Gastroesophageal sphincter (tissue), 4 donors: ENCODE measurements around the gene HCFC1. TPM values are rescaled to one million over a fixed set of nuclear protein-coding genes. Genes with fewer than 3 reads are reported as not detected.

Experiments used
- ATAC-seq: fragments of 150-250 bp; one replicate; pipeline ENCODE4 v1.9.1; 2016; ENCODE audit warnings: mild to moderate bottlenecking, moderate library complexity
- H3K27ac ChIP-seq, 4 donors: fragments of 200-600 bp; sonication (generic) in 3 of 4; 1 replicate in 3 of 4; 2 replicates in 1 of 4; pipeline ENCODE4 v1.5.1; 2016 to 2019
- H3K27me3 ChIP-seq: fragments of 200-600 bp; sonication (generic); one replicate; pipeline ENCODE4 v1.5.1; 2019
- H3K36me3 ChIP-seq, 2 donors: fragments of 200-600 bp; sonication (generic); one replicate each; pipeline ENCODE4 v1.5.1; 2019; ENCODE audit warnings: control low read depth in 1 of 2
- H3K4me1 ChIP-seq, 3 donors: fragments of 200-600 bp; sonication (generic); 1 replicate in 2 of 3; 2 replicates in 1 of 3; pipeline ENCODE4 v1.5.1; 2016 to 2019; ENCODE audit warnings: control low read depth in 2 of 3
- H3K4me3 ChIP-seq, 2 donors: fragments of 200-600 bp; sonication (generic); one replicate each; pipeline ENCODE4 v1.5.1; 2019; ENCODE audit warnings: mild to moderate bottlenecking in 1 of 2, moderate library complexity in 1 of 2
- H3K9me3 ChIP-seq, 3 donors: fragments of 200-600 bp; sonication (generic); one replicate each; pipeline ENCODE4 v1.5.1; 2017 to 2019; ENCODE audit warnings: control low read depth in 2 of 3
- EP300 ChIP-seq: sonication (generic); formaldehyde crosslinking; IDR thresholded peaks from one replicate; pipeline ENCODE4 v1.6.1; 2017; ENCODE audit warnings: antibody characterized with exemption, mild to moderate bottlenecking
- POLR2A ChIP-seq, 2 donors: fragments of 450-650 bp; IDR thresholded peaks; one replicate each; pipeline ENCODE4 v1.6.1; 2017; ENCODE audit warnings: antibody characterized with exemption in 2 of 2, mild to moderate bottlenecking in 2 of 2, moderate library complexity in 1 of 2
- POLR2AphosphoS5 ChIP-seq: sonication (generic); formaldehyde crosslinking; IDR thresholded peaks from one replicate; pipeline ENCODE4 v1.6.1; 2017; ENCODE audit warnings: antibody characterized with exemption
- WGBS, 2 donors: methylation state at CpG; one replicate each; pipeline ENCODE4 v1.1.5; 2018; ENCODE audit warnings: low coverage in 1 of 2; 5-methylcytosine and 5-hydroxymethylcytosine counted together
- total RNA-seq, 4 donors: library from RNA; depleted of rRNA; stranded (reverse); fragments of >200 nt; gene quantifications; one replicate each; pipeline ENCODE4 v1.1.0, GENCODE V29; 2016
- TF ChIP-seq, protein P1 (sequence below), 4 experiments: fragments of 200-600 bp in 2 of 4; fragments of 450-650 bp in 2 of 4; sonication (generic) in 1 of 4; IDR thresholded peaks; one replicate each; pipeline ENCODE4 v1.5.1; 2017 to 2019; ENCODE audit warnings: antibody characterized with exemption in 4 of 4, mild to moderate bottlenecking in 2 of 4, moderate library complexity in 2 of 4

Gene HCFC1
- total RNA-seq, 4 donors from 2014 or later: 32.9 to 94.4 (median 43.1) TPM

DNA sequence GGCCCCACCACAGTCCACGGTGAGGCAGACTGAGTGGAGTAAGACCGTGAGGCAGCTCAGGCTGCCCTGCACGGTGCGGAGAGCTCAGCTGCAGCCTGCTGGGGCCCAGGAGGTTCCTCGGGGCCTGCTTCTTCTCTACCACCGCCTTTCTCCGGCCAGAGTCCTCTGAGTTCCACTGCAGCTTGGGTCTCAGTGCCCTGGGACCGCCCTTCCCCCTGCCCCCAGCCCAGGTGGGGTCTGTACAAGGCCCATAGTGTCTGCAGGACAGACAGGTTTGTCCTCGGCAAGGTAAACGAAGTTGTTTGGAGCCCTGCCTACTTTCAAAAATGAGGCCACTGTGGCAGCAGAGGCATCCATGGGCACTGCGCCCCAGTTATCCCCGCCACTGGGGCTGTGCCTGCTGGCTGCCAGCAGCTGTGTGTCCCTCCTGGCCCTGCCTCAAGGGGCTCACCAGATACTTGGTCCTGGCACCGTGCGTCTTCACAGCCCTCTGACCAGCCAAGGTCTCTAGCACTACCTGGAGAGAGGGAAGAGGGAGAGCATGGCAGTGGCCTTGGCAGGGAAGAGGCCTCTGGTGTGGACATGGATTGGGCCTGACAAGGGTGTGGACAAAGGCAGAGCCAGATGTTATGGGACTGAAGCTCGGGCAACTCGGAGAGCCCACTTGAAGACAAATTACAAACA, 44.1 kb upstream of the HCFC1 start:
- H3K4me1 ChIP-seq: peaks cover 0 to 29% (median 3%) of the 10 kb centered on the region in 3 donors
- no peak for TF ChIP-seq POLR2A (IDR thresholded peaks at IDR 0.05)
- TF ChIP-seq POLR2AphosphoS5: no peak
- TF ChIP-seq, protein P1, sequence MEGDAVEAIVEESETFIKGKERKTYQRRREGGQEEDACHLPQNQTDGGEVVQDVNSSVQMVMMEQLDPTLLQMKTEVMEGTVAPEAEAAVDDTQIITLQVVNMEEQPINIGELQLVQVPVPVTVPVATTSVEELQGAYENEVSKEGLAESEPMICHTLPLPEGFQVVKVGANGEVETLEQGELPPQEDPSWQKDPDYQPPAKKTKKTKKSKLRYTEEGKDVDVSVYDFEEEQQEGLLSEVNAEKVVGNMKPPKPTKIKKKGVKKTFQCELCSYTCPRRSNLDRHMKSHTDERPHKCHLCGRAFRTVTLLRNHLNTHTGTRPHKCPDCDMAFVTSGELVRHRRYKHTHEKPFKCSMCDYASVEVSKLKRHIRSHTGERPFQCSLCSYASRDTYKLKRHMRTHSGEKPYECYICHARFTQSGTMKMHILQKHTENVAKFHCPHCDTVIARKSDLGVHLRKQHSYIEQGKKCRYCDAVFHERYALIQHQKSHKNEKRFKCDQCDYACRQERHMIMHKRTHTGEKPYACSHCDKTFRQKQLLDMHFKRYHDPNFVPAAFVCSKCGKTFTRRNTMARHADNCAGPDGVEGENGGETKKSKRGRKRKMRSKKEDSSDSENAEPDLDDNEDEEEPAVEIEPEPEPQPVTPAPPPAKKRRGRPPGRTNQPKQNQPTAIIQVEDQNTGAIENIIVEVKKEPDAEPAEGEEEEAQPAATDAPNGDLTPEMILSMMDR (IDR thresholded peaks at IDR 0.05): no peak
- TF ChIP-seq EP300: no peak
- no peak overlapping the region for H3K4me3 ChIP-seq
- H3K9me3 ChIP-seq: no peaks in the 10 kb centered on the region
- ATAC-seq: no peak
- no peaks in the 10 kb centered on the region for H3K27me3 ChIP-seq
- peaks cover 0 to 40% of the 10 kb centered on the region in 2 donors for H3K36me3 ChIP-seq
- WGBS, 2 donors: 58% methylated on average over 3 of the region's 16 CpGs; no CpG with 5 or more reads in 1 of the 2 donors
- H3K27ac ChIP-seq: no peak overlapping the region

DNA sequence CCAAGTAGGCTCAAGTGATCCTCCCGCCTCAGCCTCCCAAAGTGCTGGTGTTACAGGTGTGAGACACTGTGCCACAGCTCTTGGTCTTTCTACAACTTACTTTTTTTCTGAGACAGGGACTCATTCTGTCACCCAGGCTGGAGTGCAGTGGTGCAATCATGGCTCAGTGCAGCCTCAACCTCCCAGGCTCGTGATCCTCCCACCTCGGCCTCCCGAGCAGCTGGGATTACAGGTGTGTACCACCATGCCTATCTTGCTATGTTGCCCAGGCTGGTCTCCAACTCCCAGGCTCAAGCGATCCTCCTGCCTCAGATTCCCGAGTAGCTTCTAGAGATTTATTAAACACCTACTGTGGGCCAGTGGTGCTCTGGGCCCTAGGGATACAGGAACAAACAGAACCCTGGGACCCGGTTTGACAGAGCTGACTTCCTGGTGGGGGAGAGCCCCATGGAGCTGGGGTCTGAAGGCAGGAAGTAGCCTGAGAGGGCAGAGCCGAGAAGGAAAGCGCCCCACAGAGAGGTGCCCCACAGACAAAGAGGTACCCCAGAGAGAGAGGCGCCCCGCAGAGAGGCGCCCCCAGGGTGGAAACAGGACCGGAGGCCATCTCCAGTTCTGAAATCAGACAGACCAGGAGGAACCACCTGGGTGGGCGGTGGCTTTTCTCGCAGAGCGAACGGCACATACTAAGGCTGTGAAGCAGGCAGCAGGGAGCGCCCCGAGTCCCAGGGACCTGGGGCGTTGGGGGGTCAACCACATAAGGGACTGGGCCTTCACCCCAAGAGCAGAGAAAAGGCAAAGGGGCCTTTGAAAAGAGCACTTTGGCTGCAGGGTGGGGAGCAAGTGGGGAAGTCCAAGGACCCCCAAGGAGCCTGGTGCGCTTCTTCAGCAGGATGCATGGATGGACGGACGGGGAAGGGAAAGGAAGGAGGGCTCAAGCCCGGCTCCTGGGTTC, 43.1 kb upstream of the HCFC1 start:
- ATAC-seq: no peak
- TF ChIP-seq POLR2AphosphoS5 (no peak), POLR2A (IDR thresholded peaks at IDR 0.05) (no peak), EP300 (no peak)
- TF ChIP-seq, protein P1 (IDR thresholded peaks at IDR 0.05): no peak
- peaks cover 0 to 42% of the 10 kb centered on the region in 2 donors for H3K36me3 ChIP-seq
- H3K27me3 ChIP-seq: no peaks in the 10 kb centered on the region
- 80 to 90% methylated on average over 3 to 4 of the region's 24 CpGs for WGBS, 2 donors
- no peak overlapping the region for H3K4me3 ChIP-seq
- no peaks in the 10 kb centered on the region for H3K9me3 ChIP-seq
- peaks cover 0 to 22% (median 0%) of the 10 kb centered on the region in 3 donors for H3K4me1 ChIP-seq
- H3K27ac ChIP-seq: no peak overlapping the region

DNA sequence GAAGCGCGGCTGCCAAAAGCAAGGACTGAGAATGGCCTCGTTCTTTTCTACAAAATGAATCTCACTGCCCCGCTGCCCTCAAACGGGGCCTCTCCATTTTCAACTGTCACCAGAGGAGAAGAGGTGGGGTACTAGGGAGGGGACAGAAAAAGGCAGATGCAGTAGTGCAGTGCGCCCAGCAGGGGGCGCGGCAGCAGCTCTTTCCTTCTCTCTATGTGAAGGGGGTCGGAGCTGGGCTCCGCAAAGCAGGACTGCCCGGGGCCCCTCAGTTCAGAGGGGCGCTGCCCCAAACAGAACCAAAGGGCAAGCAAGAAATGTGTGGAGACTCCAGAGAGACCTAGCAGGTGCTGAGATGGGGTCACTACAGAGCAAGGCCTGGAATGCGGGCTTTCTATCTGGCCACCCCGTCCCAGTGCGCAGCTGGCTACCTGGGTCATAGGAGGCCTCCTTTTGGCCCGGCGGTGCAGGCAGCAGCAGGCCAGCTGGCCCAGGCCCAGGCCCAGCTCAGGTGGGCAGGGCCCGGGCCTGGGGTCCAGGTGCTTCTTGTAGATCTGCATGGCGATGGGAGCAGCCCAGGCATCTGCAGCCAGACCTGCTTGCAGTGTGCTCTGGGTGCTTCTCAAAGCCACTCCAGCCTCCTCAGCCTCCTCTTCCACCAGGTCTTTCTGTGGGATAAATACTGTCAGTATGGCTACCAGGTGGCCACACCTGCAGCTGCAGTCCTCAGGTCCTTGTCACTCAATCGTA, 42.2 kb upstream of the HCFC1 start:
- ATAC-seq: peak; percentile 51
- Histone ChIP-seq H3K4me1 (peaks cover 0 to 18% (median 0%) of the 10 kb centered on the region in 3 donors), H3K4me3 (no peak overlapping the region), H3K9me3 (no peaks in the 10 kb centered on the region), H3K36me3 (peaks cover 0 to 42% of the 10 kb centered on the region in 2 donors), H3K27ac (no peak overlapping the region), H3K27me3 (no peaks in the 10 kb centered on the region)
- no peak for TF ChIP-seq POLR2AphosphoS5
- TF ChIP-seq, protein P1 (IDR thresholded peaks at IDR 0.05): peak in 3 of 4 experiments; percentile 80 to 91 (median 86)
- no CpG with 5 or more reads among the region's 20 CpGs for WGBS, 2 donors

DNA sequence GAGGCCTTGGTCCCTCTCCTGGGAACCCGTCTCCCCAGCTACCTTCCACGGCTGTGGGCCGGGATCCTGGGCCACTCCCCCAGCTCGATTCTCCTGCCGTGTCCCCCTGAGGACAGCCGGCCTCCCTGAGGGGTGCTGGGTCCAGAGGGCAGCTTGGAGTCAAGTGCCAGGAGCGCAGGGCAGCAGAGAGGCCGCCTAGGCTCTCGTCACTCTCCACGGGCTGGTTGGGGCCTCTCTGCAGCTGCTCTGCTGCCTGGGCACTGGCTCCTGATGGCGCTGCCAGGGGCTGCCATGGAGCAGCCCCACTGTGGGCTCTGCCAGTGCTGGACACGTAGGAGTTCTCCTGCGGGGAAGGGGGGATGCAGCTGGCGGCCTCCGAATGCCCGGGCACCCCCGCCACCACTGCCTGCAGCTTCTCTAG, 41.4 kb upstream of the HCFC1 start:
- Histone ChIP-seq H3K27me3 (no peaks in the 10 kb centered on the region), H3K36me3 (peaks cover 0 to 41% of the 10 kb centered on the region in 2 donors), H3K4me1 (peaks cover 0 to 10% (median 0%) of the 10 kb centered on the region in 3 donors), H3K4me3 (no peak overlapping the region), H3K27ac (no peak overlapping the region), H3K9me3 (no peaks in the 10 kb centered on the region)
- no peak for ATAC-seq
- TF ChIP-seq POLR2AphosphoS5 (no peak), EP300 (no peak), POLR2A (IDR thresholded peaks at IDR 0.05) (no peak)
- TF ChIP-seq, protein P1 (IDR thresholded peaks at IDR 0.05): no peak
- WGBS, 2 donors: 33% methylated on average over 3 of the region's 17 CpGs; no CpG with 5 or more reads in 1 of the 2 donors
